Upper lobe of right lung (tissue), 1 donor: Measurements from ENCODE around the gene RASGRF1. TPM values are rescaled to one million over a fixed set of nuclear protein-coding genes. Genes with fewer than 3 reads are reported as not detected.

Source experiments
- ATAC-seq: fragments of 200-7000 bp; cut with Tn5 transposase; one replicate; pipeline ENCODE4 v1.9.1; 2020; ENCODE audit warnings: mild to moderate bottlenecking, moderate library complexity
- DNase-seq: peaks from one replicate; pipeline ENCODE4 v3.0.0-alpha.2; 2020
- H3K27ac ChIP-seq: fragments of 200-600 bp; one replicate; pipeline ENCODE4 v1.8.0; 2022
- H3K27me3 ChIP-seq: fragments of 200-600 bp; one replicate; pipeline ENCODE4 v1.8.0; 2022; ENCODE audit warnings: mild to moderate bottlenecking
- H3K36me3 ChIP-seq: fragments of 200-600 bp; one replicate; pipeline ENCODE4 v1.8.0; 2022
- H3K4me1 ChIP-seq: fragments of 200-600 bp; one replicate; pipeline ENCODE4 v1.8.0; 2022
- H3K4me3 ChIP-seq: fragments of 200-600 bp; one replicate; pipeline ENCODE4 v1.8.0; 2022; ENCODE audit warnings: mild to moderate bottlenecking
- H3K9me3 ChIP-seq: fragments of 200-600 bp; one replicate; pipeline ENCODE4 v1.8.0; 2022
- CTCF ChIP-seq: fragments of 200-600 bp; IDR thresholded peaks from one replicate; pipeline ENCODE4 v1.8.0; 2022; ENCODE audit warnings: antibody characterized with exemption
- intact Hi-C: fragments of 100-400 bp; cut with DNase I; formaldehyde crosslinking; loops from one replicate; pipeline ENCODE4 v1.11.0; 2022
- total RNA-seq: library from RNA; stranded (reverse); fragmentation: NEBNext Ultra II Directional; extraction: Animal tissue kit (Norgen Biotek cat#: 25700); gene quantifications from one replicate; pipeline ENCODE4 v1.2.1, GENCODE V29; 2021
- donor health status: DM: no; HTN: yes; CAD: no; lungs with severe emphysema.

The RASGRF1 gene
- total RNA-seq, 1 donor from 2014 or later: 105 TPM

GRCh38 chr15:78956937-78957336 is 133.6 kb downstream of the RASGRF1 start:
- DNase-seq (no peak), ATAC-seq (no peak)
- intact Hi-C loops: no loop called here
- no peak overlapping the region for H3K4me3 ChIP-seq
- H3K27ac ChIP-seq: no peak overlapping the region
- no peaks in the 10 kb centered on the region for H3K9me3 ChIP-seq
- no peak for TF ChIP-seq CTCF
- no peaks in the 10 kb centered on the region for H3K36me3 ChIP-seq
- H3K27me3 ChIP-seq: no peaks in the 10 kb centered on the region
- peaks cover 10% of the 10 kb centered on the region for H3K4me1 ChIP-seq

GRCh38 chr15:78955355-78955754 is 135.2 kb downstream of the RASGRF1 start:
- H3K9me3 ChIP-seq: no peaks in the 10 kb centered on the region
- DNase-seq (no peak), ATAC-seq (no peak)
- TF ChIP-seq CTCF: no peak
- H3K27ac ChIP-seq: no peak overlapping the region
- H3K27me3 ChIP-seq: no peaks in the 10 kb centered on the region
- no peak overlapping the region for H3K4me3 ChIP-seq
- H3K36me3 ChIP-seq: no peaks in the 10 kb centered on the region
- peaks cover 22% of the 10 kb centered on the region for H3K4me1 ChIP-seq
- intact Hi-C loops: no loop called here

GRCh38 chr15:78951841-78952238 is 138.7 kb downstream of the RASGRF1 start:
- peak overlapping the region; percentile 80 for H3K27ac ChIP-seq
- no peak overlapping the region for H3K4me3 ChIP-seq
- H3K27me3 ChIP-seq: no peaks in the 10 kb centered on the region
- no peak for TF ChIP-seq CTCF
- H3K36me3 ChIP-seq: no peaks in the 10 kb centered on the region
- DNase-seq: no peak
- H3K9me3 ChIP-seq: no peaks in the 10 kb centered on the region
- peaks cover 22% of the 10 kb centered on the region for H3K4me1 ChIP-seq
- intact Hi-C loops: no loop called here
- peak; percentile 89 for ATAC-seq

- intact Hi-C loops: no loop called here
- peak overlapping the region; percentile 80 for H3K27ac ChIP-seq
- no peaks in the 10 kb centered on the region for H3K27me3 ChIP-seq
- no peaks in the 10 kb centered on the region for H3K36me3 ChIP-seq
- peaks cover 22% of the 10 kb centered on the region for H3K4me1 ChIP-seq
- peak; percentile 15 for TF ChIP-seq CTCF
- no peaks in the 10 kb centered on the region for H3K9me3 ChIP-seq
- peak; percentile 50 for ATAC-seq
- H3K4me3 ChIP-seq: no peak overlapping the region
- DNase-seq: no peak
Measured at GRCh38 chr15:78950902-78951840, 139.4 kb downstream of the RASGRF1 start.

- H3K27me3 ChIP-seq: no peaks in the 10 kb centered on the region
- DNase-seq: no peak
- no peak for TF ChIP-seq CTCF
- peaks cover 22% of the 10 kb centered on the region for H3K4me1 ChIP-seq
- intact Hi-C loops: no loop called here
- no peak for ATAC-seq
- H3K9me3 ChIP-seq: no peaks in the 10 kb centered on the region
- H3K36me3 ChIP-seq: no peaks in the 10 kb centered on the region
- H3K27ac ChIP-seq: no peak overlapping the region
- H3K4me3 ChIP-seq: no peak overlapping the region
Measured at GRCh38 chr15:78950343-78950742, 140.2 kb downstream of the RASGRF1 start.
